CD1c-positive myeloid dendritic cell (primary cell): ENCODE results near the gene CDKN2AIPNL.
"Not testable (repeated sequence)": the region's sequence is repeated elsewhere in the genome, so short reads cannot be mapped to it uniquely, and the experiment has no call there.

Experiments
- DNase-seq: peaks from one replicate; pipeline ENCODE4 v3.0.0-alpha.2; 2016; ENCODE audit errors: extremely low spot score

CDKN2AIPNL gene

DNA sequence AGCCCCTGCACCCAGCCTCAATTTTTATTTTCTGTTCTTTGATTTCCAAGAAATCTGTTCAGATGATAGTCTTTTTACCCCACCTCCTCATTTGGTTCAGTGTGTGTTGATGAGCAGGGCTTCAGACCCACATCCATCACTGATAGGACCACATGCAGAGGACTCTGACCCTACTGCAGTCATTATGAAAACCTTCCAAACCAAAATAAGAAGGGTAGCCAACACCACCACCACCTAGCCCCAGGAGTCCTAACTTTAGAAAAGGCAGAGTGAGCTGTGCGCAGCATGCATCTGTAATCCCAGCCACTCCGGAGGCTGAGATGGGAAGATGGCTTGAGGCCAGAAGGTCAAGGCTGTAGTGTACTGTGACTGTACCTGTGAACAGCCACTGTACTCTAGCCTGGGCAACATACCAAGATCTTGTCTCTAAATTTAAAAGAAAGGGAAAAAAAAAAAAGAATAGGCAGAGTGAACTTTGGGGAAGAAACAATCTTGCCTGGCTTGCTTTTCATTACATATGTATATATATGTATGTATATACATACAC, 13.0 kb downstream of the CDKN2AIPNL start:
- DNase-seq: no peak

DNA sequence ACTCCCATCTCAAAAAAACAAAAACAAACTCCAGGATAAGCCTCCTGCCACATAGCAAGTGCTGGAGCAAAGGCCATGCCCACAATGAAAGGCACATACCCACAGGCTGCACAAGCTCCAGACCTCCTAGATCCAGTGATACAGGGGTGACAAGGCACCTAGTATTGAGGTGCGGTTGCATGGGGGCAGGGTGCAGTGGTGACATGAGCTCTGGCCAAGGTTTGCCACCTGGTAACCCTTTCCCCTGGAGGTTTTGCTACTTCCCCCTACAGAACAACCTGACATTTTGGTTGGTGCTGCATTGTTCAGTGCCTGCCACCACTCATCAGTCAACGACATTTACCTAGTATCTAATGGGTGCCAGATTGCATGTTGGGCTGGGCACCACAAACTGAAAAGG, 14.5 kb downstream of the CDKN2AIPNL start:
- DNase-seq: no peak

- no peak for DNase-seq
Measured at GRCh38 chr5:134396274-134396673, 15.4 kb downstream of the CDKN2AIPNL start.

DNA sequence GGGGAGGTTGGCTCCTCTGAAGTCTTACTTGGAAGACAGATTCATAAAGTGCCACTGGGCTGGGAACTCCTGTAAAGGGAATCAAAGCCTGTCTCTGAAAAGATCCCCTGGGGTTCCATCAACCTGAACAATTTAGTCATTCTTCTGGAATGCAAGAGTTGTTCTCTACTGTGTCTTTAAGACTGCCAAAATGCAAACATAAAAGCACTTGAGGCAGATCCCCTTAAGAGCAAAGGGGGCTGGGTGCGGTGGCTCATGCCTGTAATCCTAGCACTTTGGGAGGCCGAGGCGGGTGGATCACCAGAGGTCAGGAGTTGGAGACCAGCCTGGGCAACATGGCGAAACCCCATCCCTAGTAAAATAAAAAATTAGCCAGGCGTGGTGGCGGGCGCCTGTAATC, 16.7 kb downstream of the CDKN2AIPNL start:
- DNase-seq: no peak

DNA sequence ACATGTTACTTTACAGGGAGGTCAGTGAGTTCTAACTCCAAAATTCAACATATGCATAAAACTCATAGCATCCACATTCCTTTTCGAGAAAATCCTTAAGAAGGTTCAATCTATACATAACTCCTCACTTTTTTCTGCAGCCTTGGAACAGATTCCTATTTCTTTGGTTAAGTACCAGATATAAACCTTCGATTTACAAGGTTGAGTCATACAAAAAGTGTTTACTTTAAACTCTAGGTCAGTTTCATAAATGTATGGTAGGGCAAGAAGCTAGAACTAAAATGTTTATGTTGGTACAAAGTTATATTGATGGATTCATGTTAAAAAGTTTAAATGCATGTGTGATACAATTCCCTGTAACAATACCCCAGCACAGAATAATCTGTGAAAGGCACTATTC, 19.4 kb downstream of the CDKN2AIPNL start:
- no peak for DNase-seq

DNA sequence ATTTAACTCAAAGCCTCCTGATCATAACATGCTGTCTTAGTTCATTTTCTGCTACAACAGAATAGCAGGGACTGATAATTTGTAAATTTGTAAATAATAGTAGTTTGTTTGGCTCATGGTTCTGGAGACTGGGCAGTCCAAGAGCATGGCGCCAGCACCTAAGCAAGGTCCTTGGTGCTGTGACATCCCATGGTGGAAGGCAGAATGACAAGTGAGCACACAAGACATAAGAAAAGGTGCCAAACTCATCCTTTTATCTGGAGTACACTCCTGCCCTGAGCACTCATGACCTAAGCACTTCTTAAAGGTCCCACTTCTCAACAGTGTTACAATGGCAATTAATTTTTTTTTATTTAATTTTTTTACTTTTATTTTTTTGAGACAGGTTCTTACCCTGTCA, 24.2 kb downstream of the CDKN2AIPNL start:
- DNase-seq: no peak

DNA sequence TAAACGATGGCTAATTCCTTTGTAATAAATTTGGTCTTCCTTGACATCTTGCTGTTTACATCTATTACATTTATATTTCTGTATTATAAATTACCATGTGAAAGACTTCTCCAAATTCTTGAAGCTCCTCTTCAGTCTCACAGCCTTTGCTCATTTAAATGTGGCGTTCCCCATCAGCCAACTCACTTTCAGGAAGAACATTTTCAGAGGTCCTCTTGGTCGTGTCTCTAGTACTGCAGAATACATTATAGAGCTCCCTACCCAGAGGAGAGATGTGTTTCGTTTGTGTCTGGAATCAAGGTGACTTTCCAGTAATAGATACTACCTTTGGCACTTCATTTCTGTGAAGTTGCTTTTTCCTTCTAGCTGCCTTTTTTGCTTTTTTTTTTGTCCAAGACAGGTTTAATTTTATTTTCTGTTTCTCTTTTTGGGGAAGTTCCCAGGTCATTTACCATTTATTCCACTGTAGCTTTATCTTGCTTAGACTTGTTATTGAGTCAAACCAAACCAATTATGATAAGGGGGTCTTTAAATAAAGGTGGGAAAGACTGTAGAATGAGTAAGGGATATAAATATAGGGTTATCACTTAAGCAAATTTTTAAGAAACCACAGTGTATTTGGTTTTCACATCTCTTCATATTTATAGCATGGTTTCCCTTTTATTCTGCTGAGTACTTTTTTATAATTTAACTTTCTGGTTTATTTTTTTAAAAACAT, 27.5 kb downstream of the CDKN2AIPNL start:
- no peak for DNase-seq

GRCh38 chr5:134382204-134382603, 29.5 kb downstream of the CDKN2AIPNL start:
- not testable (repeated sequence) for DNase-seq

GRCh38 chr5:134380346-134380745, 31.3 kb downstream of the CDKN2AIPNL start:
- no peak for DNase-seq

DNA sequence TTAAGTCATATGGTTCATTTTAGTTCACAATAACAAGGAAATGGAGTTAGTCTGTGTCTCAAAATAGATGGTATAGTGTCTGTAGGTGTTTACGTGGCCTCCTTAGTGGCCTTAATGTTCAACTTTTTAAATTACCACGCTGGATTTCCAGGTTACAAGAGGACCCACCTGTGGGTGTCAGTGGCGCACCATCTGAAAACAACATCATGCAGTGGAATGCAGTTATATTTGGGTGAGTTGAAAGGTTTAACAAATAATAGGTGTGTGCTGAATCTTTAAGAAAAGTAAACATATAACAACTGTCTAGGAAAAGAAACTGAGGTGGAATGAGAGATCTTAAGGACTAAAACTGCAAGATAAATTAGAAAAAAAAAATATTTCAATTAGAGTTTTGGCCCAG, 37.4 kb downstream of the CDKN2AIPNL start:
- no peak for DNase-seq

- not testable (repeated sequence) for DNase-seq
Measured at GRCh38 chr5:134373633-134374032, 38.0 kb downstream of the CDKN2AIPNL start.

DNA sequence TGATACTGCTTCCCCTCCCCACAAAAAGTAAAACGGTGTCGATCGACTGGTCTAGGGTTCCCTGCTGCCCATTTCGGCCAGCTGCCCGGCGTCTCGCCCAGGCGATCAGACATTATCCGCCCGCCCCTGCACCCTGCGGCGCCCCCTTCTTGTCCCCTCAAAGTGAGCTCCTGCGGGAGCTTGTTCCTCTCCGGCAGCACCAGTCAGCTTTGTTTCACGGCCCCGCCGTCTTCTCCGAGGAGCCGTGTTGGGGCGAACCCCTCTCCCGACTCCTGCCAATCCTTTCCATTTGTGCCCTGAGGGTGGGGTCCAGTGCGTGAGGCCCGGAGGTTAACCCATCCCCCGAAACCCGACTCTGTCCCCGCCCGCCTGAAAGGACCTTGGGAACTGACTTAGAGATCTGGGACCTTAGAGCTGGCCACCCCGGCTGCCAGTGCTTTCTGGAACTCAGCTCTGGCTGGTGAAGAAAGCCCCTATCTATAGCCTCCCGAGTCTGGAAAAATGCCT, 39.8 kb downstream of the CDKN2AIPNL start:
- peak; percentile 48 for DNase-seq

GRCh38 chr5:134370871-134371833, 40.5 kb downstream of the CDKN2AIPNL start, which contains the start of gene UBE2B:
Gene UBE2B, plus strand, starts transcription at chr5:134371569. Its CDS starts 27 bp downstream, at chr5:134371596.
- DNase-seq: peak; percentile 99

- DNase-seq: no peak
Measured at GRCh38 chr5:134370311-134370870, 41.3 kb downstream of the CDKN2AIPNL start.

DNA sequence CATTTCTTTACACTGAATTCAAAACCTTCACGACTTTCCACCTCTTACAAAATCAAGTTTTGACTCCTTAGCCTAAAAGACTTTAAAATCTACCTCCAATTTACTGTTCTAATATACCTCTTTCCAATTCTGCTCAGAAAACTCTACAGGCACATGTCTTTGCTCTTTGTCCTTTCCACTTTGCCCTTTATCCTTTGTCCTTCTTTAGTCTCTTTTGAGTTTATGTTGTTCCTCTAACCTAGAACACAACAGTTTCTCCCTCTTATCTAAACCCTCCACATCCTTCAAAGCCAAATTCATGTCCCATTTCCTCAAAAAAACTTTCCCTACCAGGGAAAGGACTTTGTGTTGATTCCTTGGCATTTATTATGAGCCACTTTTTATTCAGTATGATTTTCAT, 46.1 kb downstream of the CDKN2AIPNL start:
- DNase-seq: no peak

- DNase-seq: no peak
Measured at GRCh38 chr5:134355681-134356080, 56.0 kb downstream of the CDKN2AIPNL start.
